Mucosa of descending colon (tissue), 3 donors: ENCODE results near the gene PRRC2C. TPM values are rescaled to one million over a fixed set of nuclear protein-coding genes. Genes with fewer than 3 reads are reported as not detected.

Experiments
- ATAC-seq: fragments of 200-7000 bp; cut with Tn5 transposase; one replicate; pipeline ENCODE4 v1.9.1; 2020; ENCODE audit warnings: mild to moderate bottlenecking, moderate library complexity
- DNase-seq, 3 donors: peaks; one replicate each; pipeline ENCODE4 v3.0.0-alpha.2; 2020
- H3K36me3 ChIP-seq: fragments of 200-600 bp; one replicate; pipeline ENCODE4 v1.8.0; 2021; ENCODE audit warnings: low read depth, mild to moderate bottlenecking
- H3K4me1 ChIP-seq: fragments of 200-600 bp; one replicate; pipeline ENCODE4 v1.8.0; 2021; ENCODE audit warnings: low read depth, mild to moderate bottlenecking
- H3K4me3 ChIP-seq: fragments of 200-600 bp; one replicate; pipeline ENCODE4 v1.8.0; 2021; ENCODE audit warnings: mild to moderate bottlenecking
- H3K9me3 ChIP-seq: fragments of 200-600 bp; one replicate; pipeline ENCODE4 v1.8.0; 2021; ENCODE audit warnings: mild to moderate bottlenecking
- intact Hi-C, 2 donors: fragments of 100-400 bp; cut with DNase I in 1 of 2; cut with micrococcal nuclease in 1 of 2; formaldehyde crosslinking; loops; one replicate each; pipeline versions ENCODE4 v1.11.0 to v1.11.1; 2022; cut with DNase I, micrococcal nuclease
- total RNA-seq, 3 donors: library from RNA; stranded (reverse); fragmentation: NEBNext Ultra II Directional in 2 of 3; extraction: Animal tissue kit (Norgen Biotek cat#: 25700) in 2 of 3; gene quantifications; one replicate each; pipeline versions ENCODE4 v1.2.1 to v1.2.4, GENCODE V29; 2021 to 2023
- TF ChIP-seq, protein P1 (sequence below): fragments of 200-600 bp; IDR thresholded peaks from one replicate; pipeline ENCODE4 v1.8.0; 2022; ENCODE audit warnings: antibody characterized with exemption, mild to moderate bottlenecking
- donor health status: DM: no; HTN: no; CAD: no; lungs with moderate emphysema.
- donor health status: DM: no; HTN: no; CAD: no.
- donor health status: DM: no; HTN: yes; CAD: no.

PRRC2C gene
- total RNA-seq, 3 donors from 2014 or later, result 137 to 152 (median 138) TPM

- intact Hi-C loops, result no loop called here
- Histone ChIP-seq H3K9me3 (no peaks in the 10 kb centered on the region), H3K4me3 (no peak overlapping the region), H3K36me3 (no peaks in the 10 kb centered on the region), H3K4me1 (peaks cover 23% of the 10 kb centered on the region)
- DNase-seq (no peak), ATAC-seq (no peak)
- TF ChIP-seq, protein P1, sequence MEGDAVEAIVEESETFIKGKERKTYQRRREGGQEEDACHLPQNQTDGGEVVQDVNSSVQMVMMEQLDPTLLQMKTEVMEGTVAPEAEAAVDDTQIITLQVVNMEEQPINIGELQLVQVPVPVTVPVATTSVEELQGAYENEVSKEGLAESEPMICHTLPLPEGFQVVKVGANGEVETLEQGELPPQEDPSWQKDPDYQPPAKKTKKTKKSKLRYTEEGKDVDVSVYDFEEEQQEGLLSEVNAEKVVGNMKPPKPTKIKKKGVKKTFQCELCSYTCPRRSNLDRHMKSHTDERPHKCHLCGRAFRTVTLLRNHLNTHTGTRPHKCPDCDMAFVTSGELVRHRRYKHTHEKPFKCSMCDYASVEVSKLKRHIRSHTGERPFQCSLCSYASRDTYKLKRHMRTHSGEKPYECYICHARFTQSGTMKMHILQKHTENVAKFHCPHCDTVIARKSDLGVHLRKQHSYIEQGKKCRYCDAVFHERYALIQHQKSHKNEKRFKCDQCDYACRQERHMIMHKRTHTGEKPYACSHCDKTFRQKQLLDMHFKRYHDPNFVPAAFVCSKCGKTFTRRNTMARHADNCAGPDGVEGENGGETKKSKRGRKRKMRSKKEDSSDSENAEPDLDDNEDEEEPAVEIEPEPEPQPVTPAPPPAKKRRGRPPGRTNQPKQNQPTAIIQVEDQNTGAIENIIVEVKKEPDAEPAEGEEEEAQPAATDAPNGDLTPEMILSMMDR, result no peak
Observed at GRCh38 chr1:171509191-171509590, 23.9 kb downstream of the PRRC2C start.

DNA sequence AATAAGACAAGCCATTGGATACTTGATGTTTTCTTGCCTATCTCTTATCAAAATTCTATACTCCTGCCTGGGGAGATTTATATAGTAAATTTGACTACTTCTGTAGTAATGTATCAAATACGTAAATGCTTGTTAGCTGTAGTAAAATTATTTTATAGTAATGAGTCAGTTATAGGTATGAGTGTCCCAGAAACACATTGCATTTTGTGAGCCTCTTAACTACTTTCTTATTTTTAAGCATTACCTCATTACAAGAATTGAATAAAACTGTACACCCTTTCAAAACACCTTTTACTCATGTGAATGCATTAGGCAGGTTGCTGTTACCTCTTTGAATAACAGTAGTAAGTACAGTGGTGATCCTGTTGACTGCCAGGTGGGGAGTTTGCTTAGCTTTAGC, 28.4 kb downstream of the PRRC2C start:
- intact Hi-C loops, result loop anchor here in 1 of 2 donors (10.0 kb wide), 1 partner anchor 71 kb away; no protein-coding TSS in a partner anchor
- peaks cover 4% of the 10 kb centered on the region for H3K36me3 ChIP-seq
- TF ChIP-seq, protein P1, result no peak
- DNase-seq, result no peak
- H3K4me1 ChIP-seq, result peaks cover 6% of the 10 kb centered on the region
- no peak for ATAC-seq
- no peak overlapping the region for H3K4me3 ChIP-seq
- no peaks in the 10 kb centered on the region for H3K9me3 ChIP-seq

GRCh38 chr1:171515299-171515698, 30.0 kb downstream of the PRRC2C start:
- no peak for ATAC-seq
- peaks cover 4% of the 10 kb centered on the region for H3K36me3 ChIP-seq
- intact Hi-C loops, result loop anchor here in 1 of 2 donors (10.0 kb wide), 1 partner anchor 70 kb away; no protein-coding TSS in a partner anchor
- no peak for DNase-seq
- TF ChIP-seq, protein P1, result no peak
- H3K4me3 ChIP-seq, result no peak overlapping the region
- peaks cover 3% of the 10 kb centered on the region for H3K4me1 ChIP-seq
- no peaks in the 10 kb centered on the region for H3K9me3 ChIP-seq

GRCh38 chr1:171515741-171516140, 30.4 kb downstream of the PRRC2C start:
- Histone ChIP-seq H3K36me3 (peaks cover 4% of the 10 kb centered on the region), H3K4me1 (no peaks in the 10 kb centered on the region), H3K9me3 (no peaks in the 10 kb centered on the region), H3K4me3 (no peak overlapping the region)
- DNase-seq (no peak), ATAC-seq (no peak)
- intact Hi-C loops, result loop anchor here in 1 of 2 donors (10.0 kb wide), 1 partner anchor 69 kb away; no protein-coding TSS in a partner anchor
- TF ChIP-seq, protein P1, result no peak

- Histone ChIP-seq H3K9me3 (no peaks in the 10 kb centered on the region), H3K4me3 (no peak overlapping the region), H3K36me3 (peaks cover 18% of the 10 kb centered on the region), H3K4me1 (no peaks in the 10 kb centered on the region)
- DNase-seq, result no peak
- TF ChIP-seq, protein P1, result no peak
- ATAC-seq, result no peak
- intact Hi-C loops, result loop anchor here in 1 of 2 donors (10.0 kb wide), 1 partner anchor 63 kb away; no protein-coding TSS in a partner anchor
Observed at GRCh38 chr1:171521567-171521966, 36.2 kb downstream of the PRRC2C start.

DNA sequence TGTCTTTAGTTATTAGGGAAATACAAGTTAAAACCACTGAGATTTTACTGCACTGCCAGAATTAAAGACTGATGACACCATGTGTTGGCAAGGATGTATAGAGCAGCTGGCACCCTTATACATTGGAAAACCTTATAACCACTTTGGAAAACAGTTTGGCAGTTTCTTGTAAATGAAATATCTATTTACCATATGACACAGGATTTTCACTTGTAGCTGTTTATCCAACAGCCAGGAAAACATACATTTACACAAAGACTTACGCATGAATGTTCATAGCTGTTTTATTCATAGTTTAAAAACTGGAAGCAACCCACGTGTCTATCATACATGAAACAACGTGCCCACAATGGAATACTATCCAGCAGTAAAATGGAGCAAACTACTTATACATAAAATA, 45.3 kb downstream of the PRRC2C start:
- DNase-seq, result no peak
- Histone ChIP-seq H3K9me3 (no peaks in the 10 kb centered on the region), H3K4me1 (no peaks in the 10 kb centered on the region), H3K36me3 (no peaks in the 10 kb centered on the region), H3K4me3 (no peak overlapping the region)
- ATAC-seq, result no peak
- TF ChIP-seq, protein P1, result no peak
- intact Hi-C loops, result no loop called here
